K562 (cell line): ENCODE results near the gene MYL4. TPM values are rescaled to one million over a fixed set of nuclear protein-coding genes. Genes with fewer than 3 reads are reported as not detected.

ENCODE experiments used
- ARID3B ChIP-seq: fragments of 250-450 bp; sonication (Bioruptor Pico); IDR thresholded peaks from 2 replicates; pipeline ENCODE4 v1.4.0; 2020; ENCODE audit warnings: borderline replicate concordance
- BRCA1 ChIP-seq, 2 experiments: fragments of 450-650 bp in 1 of 2; sonication (generic) in 1 of 2; formaldehyde crosslinking in 1 of 2; IDR thresholded peaks; 2 replicates each; pipeline versions ENCODE4 v1.5.0 to v1.6.1; 2017 to 2020; ENCODE audit warnings: mild to moderate bottlenecking in 1 of 2, missing genetic modification reagents in 1 of 2
- CBFB ChIP-seq: sonication (generic); formaldehyde crosslinking; IDR thresholded peaks from 2 replicates; pipeline ENCODE4 v1.4.0; 2020; ENCODE audit warnings: mild to moderate bottlenecking, missing genetic modification reagents
- CBX3 ChIP-seq, 2 experiments: IDR thresholded peaks; 1 replicate in 1 of 2; 2 replicates in 1 of 2; pipeline ENCODE4 v1.6.1; 2012; ENCODE audit warnings: inconsistent platforms in 2 of 2, low read length in 2 of 2, borderline replicate concordance in 1 of 2, control low read depth in 1 of 2
- CHD2 ChIP-seq: IDR thresholded peaks from 2 replicates; pipeline ENCODE4 v1.6.1; 2011; ENCODE audit warnings: low read depth, low read length
- DPF2 ChIP-seq: fragments of 450-650 bp; IDR thresholded peaks from 2 replicates; pipeline ENCODE4 v1.6.1; 2016
- EGR1 ChIP-seq: fragments of 450-650 bp; conservative IDR thresholded peaks from 2 replicates; pipeline ENCODE4 v1.6.1; 2017; ENCODE audit warnings: mild to moderate bottlenecking
- HDAC8 ChIP-seq: fragments of 450-650 bp; IDR thresholded peaks from 2 replicates; pipeline ENCODE4 v1.6.1; 2016; ENCODE audit warnings: mild to moderate bottlenecking, missing genetic modification characterization, moderate library complexity, missing compliant biosample characterization
- IRF9 ChIP-seq: fragments of 450-650 bp; IDR thresholded peaks from 2 replicates; pipeline ENCODE4 v1.6.1; 2016; ENCODE audit warnings: missing biosample characterization, missing genetic modification characterization
- JUN ChIP-seq, 2 experiments: sonication (generic) in 1 of 2; formaldehyde crosslinking in 1 of 2; IDR thresholded peaks; 2 replicates each; pipeline versions ENCODE4 v1.6.1 to v1.8.0; 2012 to 2022; ENCODE audit warnings: borderline replicate concordance in 2 of 2, mild to moderate bottlenecking in 2 of 2, improper control_type of control experiment in 1 of 2, low read depth in 1 of 2, low read length in 1 of 2, missing genetic modification reagents in 1 of 2
- JUNB ChIP-seq: fragments of 450-650 bp; formaldehyde crosslinking; conservative IDR thresholded peaks from 2 replicates; pipeline ENCODE4 v1.4.0; 2020; ENCODE audit warnings: mild to moderate bottlenecking
- LARP7 ChIP-seq: fragments of 450-650 bp; IDR thresholded peaks from 2 replicates; pipeline ENCODE4 v1.6.1; 2016
- MBD2 ChIP-seq: sonication (generic); IDR thresholded peaks from 2 replicates; pipeline ENCODE4 v1.6.1; 2016; ENCODE audit warnings: low read depth, borderline replicate concordance
- MYNN ChIP-seq, 2 experiments: sonication (generic); formaldehyde crosslinking in 1 of 2; IDR thresholded peaks; 2 replicates each; pipeline versions ENCODE4 v1.5.0 to v1.6.1; 2016 to 2020; ENCODE audit warnings: antibody characterized with exemption in 1 of 2, missing genetic modification reagents in 1 of 2
- NCOR1 ChIP-seq: fragments of 450-650 bp; IDR thresholded peaks from 2 replicates; pipeline ENCODE4 v1.6.1; 2016; ENCODE audit warnings: mild to moderate bottlenecking, moderate library complexity
- NFATC3 ChIP-seq: fragments of 450-650 bp; IDR thresholded peaks from 2 replicates; pipeline ENCODE4 v1.6.1; 2017; ENCODE audit warnings: mild to moderate bottlenecking
- POLR3A ChIP-seq: IDR thresholded peaks from 2 replicates; pipeline ENCODE4 v1.6.1; 2011; ENCODE audit warnings: borderline replicate concordance, mild to moderate bottlenecking, moderate library complexity; ENCODE audit not compliant: insufficient read length, insufficient read depth; ENCODE audit errors: extremely low read depth
- SPI1 ChIP-seq: IDR thresholded peaks from 2 replicates; pipeline ENCODE4 v1.6.1; 2011; ENCODE audit warnings: low read depth, low read length, control low read depth, borderline replicate concordance
- SRF ChIP-seq, 2 experiments: fragments of 250-450, 450-650 bp in 1 of 2; sonication (Bioruptor Pico) in 1 of 2; sonication (generic) in 1 of 2; formaldehyde crosslinking; IDR thresholded peaks; 2 replicates each; pipeline versions ENCODE4 v1.5.0 to v1.5.1; 2020 to 2022; ENCODE audit warnings: mild to moderate bottlenecking in 1 of 2, missing genetic modification reagents in 1 of 2
- TCF7 ChIP-seq: sonication (generic); IDR thresholded peaks from 2 replicates; pipeline ENCODE4 v1.6.1; 2016; ENCODE audit warnings: antibody characterized with exemption, borderline replicate concordance
- TEAD4 ChIP-seq, 2 experiments: sonication (generic) in 1 of 2; formaldehyde crosslinking in 1 of 2; IDR thresholded peaks; 2 replicates each; pipeline versions ENCODE4 v1.6.1 to v1.8.0; 2012 to 2022; ENCODE audit warnings: borderline replicate concordance in 1 of 2, inconsistent platforms in 1 of 2, low read length in 1 of 2, mild to moderate bottlenecking in 1 of 2, missing genetic modification reagents in 1 of 2
- ZNF121 ChIP-seq: sonication (generic); formaldehyde crosslinking; conservative IDR thresholded peaks from 2 replicates; pipeline ENCODE4 v1.8.0; 2022; ENCODE audit warnings: missing genetic modification reagents
- ZNF551 ChIP-seq: fragments of 250-450 bp; sonication (Bioruptor Pico); IDR thresholded peaks from 2 replicates; pipeline ENCODE4 v1.5.0; 2021; ENCODE audit warnings: mild to moderate bottlenecking, moderate library complexity
- ZNF561 ChIP-seq: fragments of 450-650 bp; formaldehyde crosslinking; conservative IDR thresholded peaks from 2 replicates; pipeline ENCODE4 v1.4.0; 2020; ENCODE audit warnings: mild to moderate bottlenecking, moderate library complexity
- ZNF57 ChIP-seq: fragments of 450-650 bp; formaldehyde crosslinking; IDR thresholded peaks from 2 replicates; pipeline ENCODE4 v1.4.0; 2020; ENCODE audit warnings: mild to moderate bottlenecking, moderate library complexity
- polyA plus RNA-seq, 8 experiments: library from polyadenylated mRNA; depleted of rRNA in 4 of 8; stranded (reverse) in 5 of 8; unstranded in 3 of 8; fragments of >200 nt; fragmentation: Nextera tagmentation in 2 of 8; fragmentation: Illumina TruSeq in 1 of 8; extraction: Ambion mirVana in 2 of 8; extraction: Trizol in 1 of 8; gene quantifications; 2 replicates each; pipeline versions ENCODE4 v1.2.1 to v1.2.3, GENCODE V29; 2011 to 2014; ENCODE audit warnings: inconsistent platforms in 1 of 8, missing spikeins in 1 of 8
- total RNA-seq, 7 experiments: library from RNA; depleted of rRNA in 6 of 7; stranded (reverse); fragments of >200 nt in 6 of 7; fragmentation: Illumina TruSeq in 2 of 7; extraction: Trizol in 2 of 7; gene quantifications; 2 replicates each; pipeline versions ENCODE4 v1.2.1 to v1.2.3, GENCODE V29; 2011 to 2021; ENCODE audit warnings: low replicate concordance in 1 of 7
- TF ChIP-seq, protein P1 (sequence below): fragments of 450-650 bp; conservative IDR thresholded peaks from 2 replicates; pipeline ENCODE4 v1.6.1; 2016; ENCODE audit warnings: missing genetic modification characterization, low read depth, mild to moderate bottlenecking, control low read depth, missing compliant biosample characterization

MYL4 gene
- total and polyA plus RNA-seq, 9 of the 15 experiments (the other 6 are each of a cell fraction or from before 2014, with no cell fraction given): 117 to 423 (median 221) TPM

GRCh38 chr17:47218896-47219430, 9.8 kb downstream of the MYL4 start (continued):
- TF ChIP-seq ARID3B (CRISPR knock-in tag): 0 out of 2 replicates have a peak, but pooled peaks have one; percentile 64
- no peak for TF ChIP-seq IRF9 (tag)
- no peak for TF ChIP-seq CBFB (CRISPR knock-in tag)
- peak; percentile 47; the same call in 1 of the 2 replicates for TF ChIP-seq NFATC3
- TF ChIP-seq ZNF121: no peak
- no peak for TF ChIP-seq TCF7
- no peak for TF ChIP-seq SPI1
- no peak for TF ChIP-seq BRCA1 (IDR thresholded peaks at IDR 0.05)
- no peak for TF ChIP-seq BRCA1 (CRISPR knock-in tag; IDR thresholded peaks at IDR 0.05)
- TF ChIP-seq ZNF551: no peak
- no peak for TF ChIP-seq EGR1
- TF ChIP-seq ZNF57 (CRISPR knock-in tag): no peak
- TF ChIP-seq NCOR1: peak; percentile 92
- no peak for TF ChIP-seq ZNF561 (CRISPR knock-in tag)
- peak; percentile 90; the same call in 1 of the 2 replicates for TF ChIP-seq MYNN (IDR thresholded peaks at IDR 0.05)
- no peak for TF ChIP-seq MYNN (CRISPR knock-in tag; IDR thresholded peaks at IDR 0.05)
- TF ChIP-seq HDAC8: no peak
- no peak for TF ChIP-seq CHD2
- TF ChIP-seq JUNB (CRISPR knock-in tag): no peak
- peak; percentile 73 for TF ChIP-seq MBD2
- TF ChIP-seq TEAD4 (IDR thresholded peaks at IDR 0.05; ENCODE audit: low read length): peak; percentile 93
- no peak for TF ChIP-seq TEAD4 (CRISPR knock-in tag; IDR thresholded peaks at IDR 0.05; ENCODE audit: borderline replicate concordance)
- TF ChIP-seq SRF (CRISPR knock-in tag; IDR thresholded peaks at IDR 0.05): peak in 1 of 2 experiments; percentile 90; a peak in 2 of 4 replicates
- no peak for TF ChIP-seq CBX3 (IDR thresholded peaks at IDR 0.05; ENCODE audit: borderline replicate concordance in 1 of 2, low read length in 2 of 2)
- TF ChIP-seq LARP7: no peak
- TF ChIP-seq JUN (IDR thresholded peaks at IDR 0.05; ENCODE audit: borderline replicate concordance, low read depth, low read length): no peak
- TF ChIP-seq JUN (CRISPR knock-in tag; IDR thresholded peaks at IDR 0.05; ENCODE audit: borderline replicate concordance): no peak
- TF ChIP-seq POLR3A: no peak
- TF ChIP-seq, protein P1, sequence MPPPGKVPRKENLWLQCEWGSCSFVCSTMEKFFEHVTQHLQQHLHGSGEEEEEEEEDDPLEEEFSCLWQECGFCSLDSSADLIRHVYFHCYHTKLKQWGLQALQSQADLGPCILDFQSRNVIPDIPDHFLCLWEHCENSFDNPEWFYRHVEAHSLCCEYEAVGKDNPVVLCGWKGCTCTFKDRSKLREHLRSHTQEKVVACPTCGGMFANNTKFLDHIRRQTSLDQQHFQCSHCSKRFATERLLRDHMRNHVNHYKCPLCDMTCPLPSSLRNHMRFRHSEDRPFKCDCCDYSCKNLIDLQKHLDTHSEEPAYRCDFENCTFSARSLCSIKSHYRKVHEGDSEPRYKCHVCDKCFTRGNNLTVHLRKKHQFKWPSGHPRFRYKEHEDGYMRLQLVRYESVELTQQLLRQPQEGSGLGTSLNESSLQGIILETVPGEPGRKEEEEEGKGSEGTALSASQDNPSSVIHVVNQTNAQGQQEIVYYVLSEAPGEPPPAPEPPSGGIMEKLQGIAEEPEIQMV (tag): no peak
- peak; percentile 97 for TF ChIP-seq DPF2
